ENCODE measurements around the gene PICALM.

DNA sequence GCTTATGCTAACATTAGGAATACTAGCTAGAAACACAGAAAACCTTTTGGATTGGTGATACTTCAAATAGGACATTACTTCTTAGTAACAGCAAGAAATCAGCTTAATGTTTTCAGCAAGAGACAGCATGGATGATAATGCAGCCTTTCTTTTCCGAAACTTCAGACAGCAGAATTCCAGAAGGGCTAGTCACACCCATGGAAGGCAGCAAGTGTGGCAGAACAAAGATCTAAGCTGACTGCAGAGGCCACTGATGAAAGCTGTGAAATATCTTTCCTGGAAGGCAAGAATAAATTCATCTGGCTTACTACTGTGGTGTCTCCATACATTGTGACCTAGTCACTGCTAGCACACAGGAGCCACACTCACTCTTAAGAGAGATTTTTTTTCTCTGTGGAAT, 113.4 kb downstream of the PICALM start:
- TF ChIP-seq CHD7 (IDR thresholded peaks at IDR 0.05; ENCODE audit: insufficient replicate concordance, low read length) = no peak
- no peak for TF ChIP-seq CTCF (IDR thresholded peaks at IDR 0.05; ENCODE audit: control extremely low read depth in 1 of 3, insufficient read depth in 1 of 3, low read depth in 1 of 3, low read length in 3 of 3)
- TF ChIP-seq, protein P1, sequence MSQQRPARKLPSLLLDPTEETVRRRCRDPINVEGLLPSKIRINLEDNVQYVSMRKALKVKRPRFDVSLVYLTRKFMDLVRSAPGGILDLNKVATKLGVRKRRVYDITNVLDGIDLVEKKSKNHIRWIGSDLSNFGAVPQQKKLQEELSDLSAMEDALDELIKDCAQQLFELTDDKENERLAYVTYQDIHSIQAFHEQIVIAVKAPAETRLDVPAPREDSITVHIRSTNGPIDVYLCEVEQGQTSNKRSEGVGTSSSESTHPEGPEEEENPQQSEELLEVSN (IDR thresholded peaks at IDR 0.05) = no peak
- no peak for TF ChIP-seq JUN (IDR thresholded peaks at IDR 0.05; ENCODE audit: low read depth, low read length)
- TF ChIP-seq PHF8 (conservative IDR thresholded peaks at IDR 0.05; ENCODE audit: low read depth, low read length) = no peak
- TF ChIP-seq, protein P2, sequence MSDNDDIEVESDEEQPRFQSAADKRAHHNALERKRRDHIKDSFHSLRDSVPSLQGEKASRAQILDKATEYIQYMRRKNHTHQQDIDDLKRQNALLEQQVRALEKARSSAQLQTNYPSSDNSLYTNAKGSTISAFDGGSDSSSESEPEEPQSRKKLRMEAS (IDR thresholded peaks at IDR 0.05) = no peak
- no peak for TF ChIP-seq EZH2 (IDR thresholded peaks at IDR 0.05; ENCODE audit: low read depth, low read length, severe bottlenecking)

Measured in H1 (cell line).